ENCODE measurements around the gene IL5.
"Not testable (repeated sequence)": the region's sequence is repeated elsewhere in the genome, so short reads cannot be mapped to it uniquely, and the experiment has no call there.

The IL5 gene

GRCh38 chr5:132576123-132576522, 32.8 kb upstream of the IL5 start:
- H3K4me3 ChIP-seq (replicated peaks; ENCODE audit: low read depth, low read length) = no peak overlapping the region
- no peak for TF ChIP-seq CTCF (IDR thresholded peaks at IDR 0.05; ENCODE audit: insufficient read depth, low read length, poor library complexity, severe bottlenecking)

GRCh38 chr5:132566657-132567056, 23.3 kb upstream of the IL5 start:
- H3K27me3 ChIP-seq (replicated peaks; ENCODE audit: control insufficient read depth, insufficient read depth, low read length) = no peaks in the 10 kb centered on the region
- no peak overlapping the region for H3K4me3 ChIP-seq (replicated peaks; ENCODE audit: low read depth, low read length)
- no peak for TF ChIP-seq CTCF (IDR thresholded peaks at IDR 0.05; ENCODE audit: insufficient read depth, low read length, poor library complexity, severe bottlenecking)
- H3K36me3 ChIP-seq (ENCODE audit: control insufficient read depth, insufficient read depth, low read length) = peaks cover 8% of the 10 kb centered on the region
- no peak for DNase-seq (ENCODE audit: extremely low read depth, insufficient read length)

More at GRCh38 chr5:132576123-132576522, 32.8 kb upstream of the IL5 start:
- Histone ChIP-seq H3K36me3 (ENCODE audit: control insufficient read depth, insufficient read depth, low read length) (peaks cover 2% of the 10 kb centered on the region; the same call in 1 of the 2 replicates), H3K27me3 (replicated peaks; ENCODE audit: control insufficient read depth, insufficient read depth, low read length) (no peaks in the 10 kb centered on the region)
- no peak for DNase-seq (ENCODE audit: extremely low read depth, insufficient read length)

DNA sequence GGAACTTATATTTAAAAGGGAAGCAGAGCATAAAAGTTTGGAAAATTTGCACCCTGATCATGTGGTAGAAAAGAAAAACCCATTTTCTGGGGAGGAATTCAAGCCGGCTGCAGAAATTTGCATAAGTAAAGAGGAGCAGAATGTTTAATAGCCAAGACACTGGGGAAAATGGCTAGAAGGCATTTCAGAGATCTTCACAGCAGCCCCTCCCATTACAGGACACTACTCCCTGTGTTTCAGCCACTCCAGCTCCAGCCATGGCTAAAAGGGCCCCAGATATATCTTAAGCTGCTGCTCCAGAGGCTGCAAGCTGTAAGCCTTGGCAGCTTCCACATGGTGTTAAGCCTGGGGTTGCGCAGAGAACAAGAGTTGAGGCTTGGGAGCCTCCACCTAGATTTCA, 21.2 kb upstream of the IL5 start:
- not testable (repeated sequence) for DNase-seq (ENCODE audit: extremely low read depth, insufficient read length); H3K4me3 ChIP-seq (replicated peaks; ENCODE audit: low read depth, low read length); H3K27me3 ChIP-seq (replicated peaks; ENCODE audit: control insufficient read depth, insufficient read depth, low read length)
- H3K36me3 ChIP-seq (ENCODE audit: control insufficient read depth, insufficient read depth, low read length) = peaks cover 11% of the 10 kb centered on the region

DNA sequence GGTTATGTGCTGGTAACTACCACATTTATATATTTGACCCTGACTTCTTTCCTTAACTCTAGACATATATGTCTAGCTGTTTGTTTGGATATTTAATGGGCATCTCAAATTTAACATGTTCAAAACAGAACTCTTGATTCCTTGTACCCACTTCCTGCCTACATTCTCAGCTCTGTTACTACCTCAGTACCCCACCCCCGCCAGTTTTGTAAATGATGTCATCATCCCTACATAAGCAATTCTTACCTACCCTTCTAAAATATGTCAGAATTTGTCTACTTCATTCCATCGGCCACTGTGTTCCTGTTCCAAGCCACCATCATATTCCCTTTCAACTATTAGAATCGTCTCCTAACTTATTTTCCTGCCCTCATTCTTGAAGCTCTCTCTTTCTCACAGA, 18.3 kb upstream of the IL5 start:
- H3K4me3 ChIP-seq (replicated peaks; ENCODE audit: low read depth, low read length) = no peak overlapping the region
- peaks cover 11% of the 10 kb centered on the region for H3K36me3 ChIP-seq (ENCODE audit: control insufficient read depth, insufficient read depth, low read length)
- no peak for DNase-seq (ENCODE audit: extremely low read depth, insufficient read length)
- H3K27me3 ChIP-seq (replicated peaks; ENCODE audit: control insufficient read depth, insufficient read depth, low read length) = no peaks in the 10 kb centered on the region
- no peak for TF ChIP-seq CTCF (IDR thresholded peaks at IDR 0.05; ENCODE audit: insufficient read depth, low read length, poor library complexity, severe bottlenecking)

- DNase-seq (ENCODE audit: extremely low read depth, insufficient read length) = no peak
- no peak overlapping the region for H3K4me3 ChIP-seq (replicated peaks; ENCODE audit: low read depth, low read length)
- no peaks in the 10 kb centered on the region for H3K27me3 ChIP-seq (replicated peaks; ENCODE audit: control insufficient read depth, insufficient read depth, low read length)
- H3K36me3 ChIP-seq (ENCODE audit: control insufficient read depth, insufficient read depth, low read length) = peaks cover 3% of the 10 kb centered on the region
- TF ChIP-seq CTCF (IDR thresholded peaks at IDR 0.05; ENCODE audit: insufficient read depth, low read length, poor library complexity, severe bottlenecking) = no peak
Measured at GRCh38 chr5:132559383-132560060, 16.2 kb upstream of the IL5 start.

GRCh38 chr5:132557478-132558172, 14.3 kb upstream of the IL5 start:
- no peaks in the 10 kb centered on the region for H3K27me3 ChIP-seq (replicated peaks; ENCODE audit: control insufficient read depth, insufficient read depth, low read length)
- peaks cover 2% of the 10 kb centered on the region for H3K36me3 ChIP-seq (ENCODE audit: control insufficient read depth, insufficient read depth, low read length)
- TF ChIP-seq CTCF (IDR thresholded peaks at IDR 0.05; ENCODE audit: insufficient read depth, low read length, poor library complexity, severe bottlenecking) = no peak
- DNase-seq (ENCODE audit: extremely low read depth, insufficient read length) = no peak
- peak overlapping the region; percentile 86 for H3K4me3 ChIP-seq (replicated peaks; ENCODE audit: low read depth, low read length)
